Thyroid gland (tissue), 4 donors: ENCODE data around the gene TBXAS1.

Experiments used
- CTCF ChIP-seq, 6 experiments: fragments of 200-600 bp in 3 of 6; fragments of 450-650 bp in 3 of 6; sonication (generic) in 3 of 6; IDR thresholded peaks; one replicate each; pipeline ENCODE4 v1.5.1; 2016 to 2019; ENCODE audit warnings: antibody characterized with exemption in 6 of 6, mild to moderate bottlenecking in 2 of 6, inconsistent platforms in 1 of 6, moderate library complexity in 1 of 6
- POLR2A ChIP-seq, 2 donors: fragments of 450-650 bp; IDR thresholded peaks; one replicate each; pipeline ENCODE4 v1.6.1; 2017; ENCODE audit warnings: antibody characterized with exemption in 2 of 2, mild to moderate bottlenecking in 2 of 2, moderate library complexity in 1 of 2

DNA sequence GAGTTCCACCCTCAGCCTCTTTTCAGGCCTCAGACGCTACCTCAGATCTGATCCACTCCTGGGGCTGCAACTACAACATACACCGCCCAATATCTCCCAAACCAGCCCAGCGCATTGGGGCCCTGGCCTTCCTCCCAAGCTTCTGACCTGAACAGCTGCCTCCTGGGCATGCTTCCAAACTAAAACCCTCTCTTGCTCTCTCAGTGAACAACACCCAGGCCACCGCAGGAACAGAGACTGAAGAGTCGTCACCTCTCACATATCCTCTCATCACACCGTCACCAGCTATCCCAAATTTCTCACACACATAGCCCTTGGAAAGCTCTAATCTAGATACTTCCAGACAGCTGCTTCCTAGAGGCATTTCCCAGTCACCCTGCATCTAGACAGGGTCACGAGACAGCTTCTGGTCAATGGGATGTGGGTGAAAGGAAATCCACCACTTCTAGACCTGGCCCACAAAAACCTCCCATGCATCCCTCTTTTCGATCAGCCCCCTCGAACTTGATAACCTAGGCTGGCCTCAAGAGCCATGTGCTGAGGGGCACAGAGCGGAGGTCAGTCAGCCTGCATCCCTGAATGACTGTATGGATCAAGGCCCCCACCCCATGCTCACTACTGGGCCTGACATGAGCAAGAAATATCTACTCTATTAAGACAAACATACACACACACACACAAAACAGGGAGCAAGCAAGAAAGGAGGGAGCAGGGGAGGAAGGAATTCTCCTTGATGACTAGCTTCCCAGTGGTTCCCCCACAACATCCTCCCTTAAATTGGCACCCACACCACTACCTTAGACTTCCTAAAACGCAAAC, 231.9 kb downstream of the TBXAS1 start:
- TF ChIP-seq POLR2A (IDR thresholded peaks at IDR 0.05) (no peak), CTCF (IDR thresholded peaks at IDR 0.05) (no peak)
